GM12873 (cell line): Measurements from ENCODE around the gene SLC19A1.

Experiments
- TF ChIP-seq, protein P1 (sequence below): IDR thresholded peaks from 2 replicates; pipeline ENCODE4 v1.5.1; 2012; ENCODE audit warnings: low read depth, mild to moderate bottlenecking, moderate library complexity, low read length, control low read depth; ENCODE audit not compliant: insufficient read depth; ENCODE audit errors: missing control alignments

Gene SLC19A1

GRCh38 chr21:45517249-45518065 lies 24.8 kb downstream of the SLC19A1 start:
- TF ChIP-seq, protein P1, sequence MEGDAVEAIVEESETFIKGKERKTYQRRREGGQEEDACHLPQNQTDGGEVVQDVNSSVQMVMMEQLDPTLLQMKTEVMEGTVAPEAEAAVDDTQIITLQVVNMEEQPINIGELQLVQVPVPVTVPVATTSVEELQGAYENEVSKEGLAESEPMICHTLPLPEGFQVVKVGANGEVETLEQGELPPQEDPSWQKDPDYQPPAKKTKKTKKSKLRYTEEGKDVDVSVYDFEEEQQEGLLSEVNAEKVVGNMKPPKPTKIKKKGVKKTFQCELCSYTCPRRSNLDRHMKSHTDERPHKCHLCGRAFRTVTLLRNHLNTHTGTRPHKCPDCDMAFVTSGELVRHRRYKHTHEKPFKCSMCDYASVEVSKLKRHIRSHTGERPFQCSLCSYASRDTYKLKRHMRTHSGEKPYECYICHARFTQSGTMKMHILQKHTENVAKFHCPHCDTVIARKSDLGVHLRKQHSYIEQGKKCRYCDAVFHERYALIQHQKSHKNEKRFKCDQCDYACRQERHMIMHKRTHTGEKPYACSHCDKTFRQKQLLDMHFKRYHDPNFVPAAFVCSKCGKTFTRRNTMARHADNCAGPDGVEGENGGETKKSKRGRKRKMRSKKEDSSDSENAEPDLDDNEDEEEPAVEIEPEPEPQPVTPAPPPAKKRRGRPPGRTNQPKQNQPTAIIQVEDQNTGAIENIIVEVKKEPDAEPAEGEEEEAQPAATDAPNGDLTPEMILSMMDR, result no peak

DNA sequence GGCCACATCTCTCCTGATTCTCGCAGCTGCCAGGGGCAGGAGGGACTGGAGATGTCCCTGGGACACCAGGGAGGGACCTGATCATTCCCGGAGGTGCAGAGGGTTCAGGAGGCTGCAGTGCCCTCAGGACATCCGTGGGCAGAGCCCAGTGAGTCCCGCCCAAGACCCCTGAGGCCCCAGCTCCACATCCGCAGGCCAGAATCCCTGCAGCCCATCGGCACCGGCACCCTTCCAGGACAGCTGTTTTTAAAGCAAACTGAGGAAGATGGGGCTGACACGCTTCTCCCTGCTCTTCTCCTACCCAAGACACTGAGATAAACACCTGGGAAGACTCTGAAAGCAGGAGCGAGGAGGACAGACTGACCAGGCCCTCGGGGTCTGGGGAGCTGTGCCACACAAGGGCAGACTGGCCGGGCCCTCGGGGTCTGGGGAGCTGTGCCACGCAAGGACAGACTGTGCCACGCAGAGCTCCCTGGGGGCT lies 25.5 kb downstream of the SLC19A1 start:
- TF ChIP-seq, protein P1, result no peak

DNA sequence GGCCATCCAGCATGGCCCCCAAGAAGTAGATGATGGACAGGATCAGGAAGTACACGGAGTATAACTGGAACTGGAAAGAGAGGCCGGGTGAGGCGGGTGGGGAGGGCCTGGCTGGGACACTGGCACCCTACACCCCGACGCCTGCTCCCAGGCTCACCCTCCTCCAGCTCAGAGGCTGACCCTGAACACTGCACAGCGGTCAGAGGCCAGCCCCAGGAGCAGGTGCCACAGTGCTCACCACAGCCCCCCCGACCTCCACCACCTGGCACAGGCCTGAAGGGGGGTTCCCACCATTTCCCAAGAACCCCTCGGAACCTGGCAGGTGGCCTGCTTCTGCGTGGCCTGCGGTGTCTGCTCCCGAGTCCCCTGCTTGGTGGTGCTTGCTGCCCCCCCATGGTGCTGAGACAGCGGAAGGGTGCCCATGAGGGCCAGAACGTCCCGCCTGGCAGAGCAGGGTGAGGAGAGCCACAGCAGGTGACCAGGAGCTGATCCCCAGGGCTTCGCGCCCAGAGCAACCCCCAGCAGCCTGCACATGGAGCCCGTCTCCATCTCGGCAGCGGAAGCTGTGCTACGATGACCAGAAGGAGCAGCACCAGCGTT lies 26.1 kb downstream of the SLC19A1 start:
- TF ChIP-seq, protein P1, result no peak

- TF ChIP-seq, protein P1, result no peak
Observed at GRCh38 chr21:45515241-45516061, 26.8 kb downstream of the SLC19A1 start.

DNA sequence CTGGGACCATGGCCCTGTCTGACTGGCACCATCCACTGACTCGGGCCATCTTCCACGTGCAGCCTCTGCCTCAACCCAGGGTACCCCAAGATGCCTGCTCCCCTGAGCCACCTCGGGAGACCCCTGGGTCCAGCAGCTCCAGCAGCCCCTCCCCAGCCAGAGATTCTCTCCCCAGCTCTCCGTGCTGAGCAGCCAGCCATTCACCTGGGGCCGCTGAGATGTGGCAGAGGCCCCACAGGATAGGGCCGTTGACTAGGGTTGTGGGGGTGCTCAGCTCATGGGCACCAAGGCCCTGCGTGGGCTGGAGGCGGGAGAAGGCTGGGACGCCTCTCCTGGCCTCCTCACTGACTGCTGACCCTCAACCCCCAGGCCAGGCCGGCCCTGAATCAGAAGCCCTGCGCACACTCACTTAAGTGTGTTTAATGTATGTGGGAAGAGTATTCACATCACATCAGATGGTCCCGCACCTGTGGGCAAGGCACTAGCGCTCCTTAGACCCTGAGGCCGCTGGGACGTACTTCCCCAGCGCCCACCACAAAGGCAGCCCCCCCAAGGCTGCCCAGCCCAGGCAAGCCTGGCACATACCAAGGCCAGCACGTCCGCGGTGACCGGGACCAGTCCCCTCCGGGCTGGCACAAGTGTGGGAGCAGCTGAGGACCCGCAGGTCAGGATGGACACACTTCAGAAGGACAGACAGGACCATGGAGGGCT lies 27.8 kb downstream of the SLC19A1 start:
- TF ChIP-seq, protein P1, result no peak

GRCh38 chr21:45513741-45514310 lies 28.4 kb downstream of the SLC19A1 start:
- TF ChIP-seq, protein P1, result no peak
